ENCODE results near the gene RBMS3.

- TF ChIP-seq, protein P1, sequence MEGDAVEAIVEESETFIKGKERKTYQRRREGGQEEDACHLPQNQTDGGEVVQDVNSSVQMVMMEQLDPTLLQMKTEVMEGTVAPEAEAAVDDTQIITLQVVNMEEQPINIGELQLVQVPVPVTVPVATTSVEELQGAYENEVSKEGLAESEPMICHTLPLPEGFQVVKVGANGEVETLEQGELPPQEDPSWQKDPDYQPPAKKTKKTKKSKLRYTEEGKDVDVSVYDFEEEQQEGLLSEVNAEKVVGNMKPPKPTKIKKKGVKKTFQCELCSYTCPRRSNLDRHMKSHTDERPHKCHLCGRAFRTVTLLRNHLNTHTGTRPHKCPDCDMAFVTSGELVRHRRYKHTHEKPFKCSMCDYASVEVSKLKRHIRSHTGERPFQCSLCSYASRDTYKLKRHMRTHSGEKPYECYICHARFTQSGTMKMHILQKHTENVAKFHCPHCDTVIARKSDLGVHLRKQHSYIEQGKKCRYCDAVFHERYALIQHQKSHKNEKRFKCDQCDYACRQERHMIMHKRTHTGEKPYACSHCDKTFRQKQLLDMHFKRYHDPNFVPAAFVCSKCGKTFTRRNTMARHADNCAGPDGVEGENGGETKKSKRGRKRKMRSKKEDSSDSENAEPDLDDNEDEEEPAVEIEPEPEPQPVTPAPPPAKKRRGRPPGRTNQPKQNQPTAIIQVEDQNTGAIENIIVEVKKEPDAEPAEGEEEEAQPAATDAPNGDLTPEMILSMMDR (conservative IDR thresholded peaks at IDR 0.05; ENCODE audit: low read depth in 2 of 2) = no peak
- TF ChIP-seq EZH2 (IDR thresholded peaks at IDR 0.05; ENCODE audit: low read depth, unreplicated experiment) = no peak
- TF ChIP-seq POLR2AphosphoS5 (IDR thresholded peaks at IDR 0.05; ENCODE audit: low read depth) = no peak
Measured at GRCh38 chr3:29267226-29267625, 13.6 kb upstream of the RBMS3 start.
